IMR-90 (cell line): ENCODE results near the gene PDE6A. TPM values are rescaled to one million over a fixed set of nuclear protein-coding genes. Genes with fewer than 3 reads are reported as not detected.

ENCODE experiments used
- ATAC-seq: fragments of 200-7000 bp; cut with Tn5 transposase; 2 replicates; pipeline ENCODE4 v1.9.1; 2020; ENCODE audit warnings: low read depth, mild to moderate bottlenecking, moderate library complexity
- BruUV-seq: library from RNA; stranded (reverse); fragments of 400-500 nt; replicated peaks from 2 replicates; lab custom pipeline; 2021; lab: Mats Ljungman, UMichigan
- CTCF ChIA-PET: fragments of 300-600 bp; formaldehyde crosslinking; extraction: SDS; loops from one replicate; lab custom pipeline; 2021; ENCODE audit warnings: antibody characterized with exemption; lab: Yijun Ruan, JAX
- POLR2A ChIA-PET: fragments of 300-600 bp; sonication (Branson Sonifier 250); formaldehyde crosslinking; loops from one replicate; lab custom pipeline; 2022; ENCODE audit warnings: antibody characterized with exemption; ENCODE audit not compliant: unreplicated experiment; lab: Charles Lee
- DNase-seq: peaks from one replicate; pipeline ENCODE4 v3.0.0; 2013
- H2AFZ ChIP-seq: replicated peaks from 2 replicates; pipeline ENCODE3; 2013; ENCODE audit warnings: low read length, mild to moderate bottlenecking; ENCODE audit not compliant: poor library complexity
- H2AK5ac ChIP-seq: 2 replicates; pipeline ENCODE4 v1.6.1; 2013; ENCODE audit warnings: low read depth, low read length, inconsistent platforms
- H2AK9ac ChIP-seq: replicated peaks from 2 replicates; pipeline ENCODE3; 2013; ENCODE audit warnings: mild to moderate bottlenecking, low read depth, low read length, moderate library complexity; ENCODE audit not compliant: poor library complexity
- H2BK120ac ChIP-seq: 2 replicates; pipeline ENCODE4 v1.6.1; 2013; ENCODE audit warnings: low read depth, low read length, inconsistent platforms
- H2BK15ac ChIP-seq: 3 replicates; pipeline ENCODE4 v1.6.1; 2013; ENCODE audit warnings: low read depth, low read length, inconsistent platforms
- H2BK20ac ChIP-seq: 2 replicates; pipeline ENCODE4 v1.6.1; 2013; ENCODE audit warnings: low read depth, mild to moderate bottlenecking, inconsistent platforms, low read length, moderate library complexity
- H2BK5ac ChIP-seq: 2 replicates; pipeline ENCODE4 v1.6.1; 2013; ENCODE audit warnings: mild to moderate bottlenecking, low read depth, low read length, inconsistent platforms; ENCODE audit not compliant: poor library complexity, severe bottlenecking
- H3K14ac ChIP-seq: replicated peaks from 2 replicates; pipeline ENCODE4 v1.6.1; 2013; ENCODE audit warnings: low read depth, low read length, inconsistent platforms
- H3K18ac ChIP-seq: 2 replicates; pipeline ENCODE4 v1.6.1; 2013; ENCODE audit warnings: low read depth, low read length, control low read depth
- H3K23ac ChIP-seq: 2 replicates; pipeline ENCODE4 v1.6.1; 2013; ENCODE audit warnings: low read depth, low read length, inconsistent platforms
- H3K27ac ChIP-seq: 2 replicates; pipeline ENCODE4 v1.5.1; 2013; ENCODE audit warnings: mild to moderate bottlenecking, control low read depth, low read length; ENCODE audit not compliant: insufficient read depth
- H3K27me3 ChIP-seq: 2 replicates; pipeline ENCODE4 v1.6.1; 2013; ENCODE audit warnings: low read length; ENCODE audit not compliant: control insufficient read depth, insufficient read depth
- H3K36me3 ChIP-seq: 2 replicates; pipeline ENCODE4 v1.6.1; 2013; ENCODE audit warnings: low read length, mixed read lengths; ENCODE audit not compliant: control insufficient read depth, insufficient read depth
- H3K4ac ChIP-seq: 2 replicates; pipeline ENCODE4 v1.6.1; 2013; ENCODE audit warnings: low read depth, low read length, inconsistent platforms
- H3K4me1 ChIP-seq: 2 replicates; pipeline ENCODE4 v1.6.1; 2013; ENCODE audit warnings: low read length, mixed read lengths; ENCODE audit not compliant: control insufficient read depth, insufficient read depth
- H3K4me2 ChIP-seq: 2 replicates; pipeline ENCODE4 v1.6.1; 2013; ENCODE audit warnings: low read depth, mild to moderate bottlenecking, control low read depth, low read length, moderate library complexity
- H3K4me3 ChIP-seq: 2 replicates; pipeline ENCODE4 v1.5.1; 2013; ENCODE audit warnings: low read depth, mild to moderate bottlenecking, control low read depth, low read length, moderate library complexity; ENCODE audit not compliant: insufficient read depth
- H3K56ac ChIP-seq: 2 replicates; pipeline ENCODE4 v1.6.1; 2013; ENCODE audit warnings: low read length, inconsistent platforms; ENCODE audit not compliant: insufficient read depth; ENCODE audit errors: extremely low read depth
- H3K79me1 ChIP-seq, 2 experiments: 2 replicates each; pipeline ENCODE4 v1.6.1; 2013; ENCODE audit warnings: low read length in 2 of 2, inconsistent platforms in 1 of 2, low read depth in 1 of 2
- H3K9ac ChIP-seq: 2 replicates; pipeline ENCODE4 v1.6.1; 2013; ENCODE audit warnings: low read depth, low read length, control low read depth
- H3K9me1 ChIP-seq: 2 replicates; pipeline ENCODE4 v1.6.1; 2013; ENCODE audit warnings: low read length, inconsistent platforms; ENCODE audit not compliant: insufficient read depth
- H3K9me3 ChIP-seq: 2 replicates; pipeline ENCODE4 v1.6.1; 2013; ENCODE audit warnings: low read length; ENCODE audit not compliant: control insufficient read depth, insufficient read depth
- H4K20me1 ChIP-seq: 2 replicates; pipeline ENCODE4 v1.6.1; 2013; ENCODE audit warnings: low read length, inconsistent platforms; ENCODE audit not compliant: insufficient read depth
- H4K5ac ChIP-seq: 2 replicates; pipeline ENCODE4 v1.6.1; 2013; ENCODE audit warnings: mild to moderate bottlenecking, low read depth, low read length, control low read depth
- H4K8ac ChIP-seq, 2 experiments: 2 replicates each; pipeline ENCODE4 v1.6.1; 2013; ENCODE audit warnings: low read depth in 2 of 2, low read length in 2 of 2, control low read depth in 1 of 2, inconsistent platforms in 1 of 2
- H4K91ac ChIP-seq: 2 replicates; pipeline ENCODE4 v1.6.1; 2013; ENCODE audit warnings: low read depth, low read length, inconsistent platforms; ENCODE audit not compliant: insufficient read depth
- CEBPB ChIP-seq: IDR thresholded peaks from 2 replicates; pipeline ENCODE4 v1.6.1; 2012; ENCODE audit warnings: low read depth, low read length, improper control_type of control experiment
- FOS ChIP-seq: fragments of 150-350 bp; IDR thresholded peaks from 2 replicates; pipeline ENCODE4 v1.6.1; 2016; ENCODE audit warnings: low read depth, low read length
- NFE2L2 ChIP-seq: fragments of 150-350 bp; IDR thresholded peaks from 2 replicates; pipeline ENCODE4 v1.6.1; 2016; ENCODE audit warnings: low read depth, mild to moderate bottlenecking, low read length
- POLR2A ChIP-seq: IDR thresholded peaks from 2 replicates; pipeline ENCODE4 v1.6.1; 2012; ENCODE audit warnings: mild to moderate bottlenecking, low read depth, low read length
- RAD21 ChIP-seq: IDR thresholded peaks from 2 replicates; pipeline ENCODE4 v1.6.1; 2012; ENCODE audit warnings: low read length, improper control_type of control experiment
- WGBS, 2 experiments: methylation state at CpG; one replicate each; pipeline versions ENCODE4 v1.1.5 to v1.1.7; 2013; ENCODE audit warnings: missing lambda C conversion rate in 2 of 2; ENCODE audit not compliant: insufficient read length in 1 of 2; ENCODE audit errors: extremely low coverage in 2 of 2; 5-methylcytosine and 5-hydroxymethylcytosine counted together
- dilution Hi-C: fragments of 300-500 bp; cut with HindIII; formaldehyde crosslinking; loops from one replicate; pipeline ENCODE4 v1.14.3; 2018; ENCODE audit warnings: low sequenced_read_pairs; ENCODE audit not compliant: unreplicated experiment
- in situ Hi-C: fragments of 300-500 bp; cut with MboI; formaldehyde crosslinking; loops from 3 replicates; pipeline ENCODE4 v1.14.3; 2019; ENCODE audit warnings: low sequenced_read_pairs, inconsistent platforms, mixed read lengths
- intact Hi-C: fragments of 100-400 bp; cut with micrococcal nuclease; formaldehyde crosslinking; loops from 2 replicates; pipeline ENCODE4 v1.10.0; 2022
- polyA plus RNA-seq, 3 experiments: library from polyadenylated mRNA; depleted of rRNA; stranded (reverse); fragments of >200 nt; gene quantifications; 2 replicates each; pipeline ENCODE4 v1.2.3, GENCODE V29; 2012; ENCODE audit warnings: low replicate concordance in 1 of 3
- total RNA-seq: library from RNA; depleted of rRNA; stranded (reverse); fragments of >200 nt; gene quantifications from 2 replicates; pipeline ENCODE4 v1.2.3, GENCODE V29; 2012

The PDE6A gene
- total and polyA plus RNA-seq, 2 of the 4 experiments (the other 2 are of a cell fraction) = not detected

GRCh38 chr5:149823375-149823774 lies 121.2 kb downstream of the PDE6A start:
- dilution Hi-C loops = loop anchor here (10.0 kb wide), 1 partner anchor 189 kb away; no protein-coding TSS in a partner anchor
- Histone ChIP-seq H4K91ac (no peak overlapping the region), H3K27me3 (peaks cover 2% of the 10 kb centered on the region), H3K36me3 (no peaks in the 10 kb centered on the region), H2AFZ (no peak overlapping the region), H3K56ac (no peak overlapping the region), H2AK9ac (no peak overlapping the region), H3K9ac (no peak overlapping the region), H3K9me1 (no peaks in the 10 kb centered on the region), H3K23ac (no peak overlapping the region), H3K4me1 (no peaks in the 10 kb centered on the region), H2BK15ac (no peak overlapping the region), H3K4me2 (no peak overlapping the region), H3K9me3 (no peaks in the 10 kb centered on the region), H3K79me1 (no peaks in the 10 kb centered on the region), H3K18ac (no peak overlapping the region), H2BK20ac (no peak overlapping the region), H4K5ac (no peak overlapping the region), H3K14ac (no peak overlapping the region), H4K20me1 (no peaks in the 10 kb centered on the region), H3K4ac (no peak overlapping the region), H4K8ac (no peak overlapping the region), H3K4me3 (no peak overlapping the region), H2BK5ac (no peak overlapping the region), H3K27ac (no peak overlapping the region), H2AK5ac (no peak overlapping the region), H2BK120ac (no peak overlapping the region)
- in situ Hi-C loops = no loop called here
- BruUV-seq = no TSS peak
- 100% methylated on average over 1 of the region's 5 CpGs; no CpG with 5 or more reads in 1 of the 2 experiments for WGBS, 2 experiments
- TF ChIP-seq FOS = no peak
- TF ChIP-seq RAD21 = no peak
- TF ChIP-seq POLR2A = no peak
- TF ChIP-seq NFE2L2 = no peak
- TF ChIP-seq CEBPB = no peak
- DNase-seq = no peak
- intact Hi-C loops = no loop called here
- ATAC-seq = no peak
- ChIA-PET POLR2A (no interaction called here), CTCF (interaction anchor here (0.9 kb wide), 1 partner anchor 186 kb away, joined by 4 read pairs; no protein-coding TSS in a partner anchor)
